HG03095 (cell line): Measurements from ENCODE around the gene SNRPD2.
"Not testable (repeated sequence)": the region's sequence is repeated elsewhere in the genome, so short reads cannot be mapped to it uniquely, and the experiment has no call there.

Experiments used
- ATAC-seq: cut with Tn5 transposase; IDR thresholded peaks from one replicate; pipeline ENCODE4 v1.9.1; 2021; ENCODE audit warnings: moderate library complexity; ENCODE audit not compliant: unreplicated experiment

The SNRPD2 gene

GRCh38 chr19:45691516-45692186 is at the start of gene SNRPD2:
Gene SNRPD2, minus strand, starts transcription at chr19:45691953. Its CDS starts 65 bp downstream, at chr19:45691888.
- ATAC-seq: peak; percentile 34

GRCh38 chr19:45739498-45740439 is 48.0 kb upstream of the SNRPD2 start:
- no peak for ATAC-seq

GRCh38 chr19:45733160-45733810 is 41.5 kb upstream of the SNRPD2 start, which contains the start of gene MEIOSIN:
Gene MEIOSIN, plus strand, starts transcription at chr19:45733439. Its CDS starts 1,938 bp downstream, at chr19:45735377.
- ATAC-seq: no peak

- ATAC-seq: peak; percentile 89
Observed at GRCh38 chr19:45730368-45731288, 38.9 kb upstream of the SNRPD2 start, which contains the start of gene FBXO46. Gene FBXO46, minus strand, starts transcription at chr19:45730896. Its CDS starts 17,401 bp downstream, at chr19:45713495.

GRCh38 chr19:45729800-45730290 is 38.1 kb upstream of the SNRPD2 start:
- no peak for ATAC-seq

- ATAC-seq: not testable (repeated sequence)
Observed at GRCh38 chr19:45728683-45729082, 36.9 kb upstream of the SNRPD2 start.

- not testable (repeated sequence) for ATAC-seq
Observed at GRCh38 chr19:45720065-45720464, 28.3 kb upstream of the SNRPD2 start.

GRCh38 chr19:45717983-45718650 is 26.4 kb upstream of the SNRPD2 start:
- ATAC-seq: no peak

- ATAC-seq: peak; percentile 87
Observed at GRCh38 chr19:45717131-45717982, 25.6 kb upstream of the SNRPD2 start.

- ATAC-seq: no peak
Observed at GRCh38 chr19:45716359-45717130, 24.8 kb upstream of the SNRPD2 start.

- ATAC-seq: no peak
Observed at GRCh38 chr19:45715139-45715538, 23.4 kb upstream of the SNRPD2 start.

GRCh38 chr19:45713141-45713540 is 21.4 kb upstream of the SNRPD2 start:
- no peak for ATAC-seq

GRCh38 chr19:45712699-45713067 is 20.9 kb upstream of the SNRPD2 start:
- no peak for ATAC-seq

GRCh38 chr19:45711851-45712698 is 20.3 kb upstream of the SNRPD2 start:
- ATAC-seq: no peak

GRCh38 chr19:45710356-45711130 is 18.8 kb upstream of the SNRPD2 start:
- no peak for ATAC-seq
